ENCODE results near the gene CDC42BPB. TPM values are rescaled to one million over a fixed set of nuclear protein-coding genes. Genes with fewer than 3 reads are reported as not detected.

CDC42BPB gene
- total RNA-seq, 1 donor from 2014 or later, result 55.0 TPM

DNA sequence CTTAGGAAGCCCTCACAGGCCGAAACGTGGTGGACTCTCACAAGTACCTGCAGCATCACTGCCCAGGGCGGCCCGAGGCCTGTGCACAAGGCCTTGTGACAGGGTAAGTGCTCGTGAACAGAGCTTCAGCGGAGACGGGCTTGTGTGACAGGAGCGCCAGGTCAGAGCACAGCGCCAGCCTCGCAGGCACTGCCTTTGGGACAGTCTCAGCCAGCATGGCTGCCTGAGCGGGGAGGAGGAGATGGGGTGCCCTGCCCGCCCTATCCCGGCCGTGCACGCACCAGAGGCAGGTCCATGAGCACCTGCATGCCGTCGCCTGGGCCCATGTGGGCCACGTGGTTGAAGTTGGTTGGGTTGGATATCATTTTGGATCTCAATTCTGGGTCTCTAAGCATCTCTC is 118.0 kb downstream of the CDC42BPB start:
- no peak for DNase-seq (ENCODE audit: low read depth)
- Histone ChIP-seq H3K27me3 (ENCODE audit: control insufficient read depth, insufficient read depth, low read length) (no peaks in the 10 kb centered on the region), H3K4me3 (ENCODE audit: low read depth, low read length) (no peak overlapping the region), H3K36me3 (ENCODE audit: control insufficient read depth, insufficient read depth, low read length) (peaks cover 30% of the 10 kb centered on the region)
- TF ChIP-seq, protein P1, sequence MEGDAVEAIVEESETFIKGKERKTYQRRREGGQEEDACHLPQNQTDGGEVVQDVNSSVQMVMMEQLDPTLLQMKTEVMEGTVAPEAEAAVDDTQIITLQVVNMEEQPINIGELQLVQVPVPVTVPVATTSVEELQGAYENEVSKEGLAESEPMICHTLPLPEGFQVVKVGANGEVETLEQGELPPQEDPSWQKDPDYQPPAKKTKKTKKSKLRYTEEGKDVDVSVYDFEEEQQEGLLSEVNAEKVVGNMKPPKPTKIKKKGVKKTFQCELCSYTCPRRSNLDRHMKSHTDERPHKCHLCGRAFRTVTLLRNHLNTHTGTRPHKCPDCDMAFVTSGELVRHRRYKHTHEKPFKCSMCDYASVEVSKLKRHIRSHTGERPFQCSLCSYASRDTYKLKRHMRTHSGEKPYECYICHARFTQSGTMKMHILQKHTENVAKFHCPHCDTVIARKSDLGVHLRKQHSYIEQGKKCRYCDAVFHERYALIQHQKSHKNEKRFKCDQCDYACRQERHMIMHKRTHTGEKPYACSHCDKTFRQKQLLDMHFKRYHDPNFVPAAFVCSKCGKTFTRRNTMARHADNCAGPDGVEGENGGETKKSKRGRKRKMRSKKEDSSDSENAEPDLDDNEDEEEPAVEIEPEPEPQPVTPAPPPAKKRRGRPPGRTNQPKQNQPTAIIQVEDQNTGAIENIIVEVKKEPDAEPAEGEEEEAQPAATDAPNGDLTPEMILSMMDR (IDR thresholded peaks at IDR 0.05; ENCODE audit: insufficient read depth, low read length, severe bottlenecking), result no peak
- FAIRE-seq, result peak; percentile 7

DNA sequence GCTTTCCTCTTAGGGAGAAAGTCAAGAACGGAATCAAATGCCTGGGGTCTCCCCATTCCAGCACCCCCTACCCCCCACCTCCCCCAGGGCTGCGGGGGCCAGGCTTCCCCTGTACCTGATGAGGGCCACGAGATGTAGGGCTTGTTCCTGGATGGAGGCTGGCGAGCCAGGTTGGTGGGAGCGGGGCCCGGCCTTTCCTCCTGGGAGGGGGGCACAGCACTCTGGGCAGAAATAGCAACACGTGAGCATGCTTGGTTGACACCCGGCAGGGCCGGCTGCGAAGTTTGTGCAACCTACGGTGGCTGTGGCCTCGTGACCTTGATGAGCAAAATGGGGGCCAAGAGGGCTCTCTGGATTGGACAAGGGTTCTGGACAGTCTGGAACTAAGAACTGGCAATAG is 119.2 kb downstream of the CDC42BPB start:
- peaks cover 22% of the 10 kb centered on the region for H3K36me3 ChIP-seq (ENCODE audit: control insufficient read depth, insufficient read depth, low read length)
- no peaks in the 10 kb centered on the region for H3K27me3 ChIP-seq (ENCODE audit: control insufficient read depth, insufficient read depth, low read length)

DNA sequence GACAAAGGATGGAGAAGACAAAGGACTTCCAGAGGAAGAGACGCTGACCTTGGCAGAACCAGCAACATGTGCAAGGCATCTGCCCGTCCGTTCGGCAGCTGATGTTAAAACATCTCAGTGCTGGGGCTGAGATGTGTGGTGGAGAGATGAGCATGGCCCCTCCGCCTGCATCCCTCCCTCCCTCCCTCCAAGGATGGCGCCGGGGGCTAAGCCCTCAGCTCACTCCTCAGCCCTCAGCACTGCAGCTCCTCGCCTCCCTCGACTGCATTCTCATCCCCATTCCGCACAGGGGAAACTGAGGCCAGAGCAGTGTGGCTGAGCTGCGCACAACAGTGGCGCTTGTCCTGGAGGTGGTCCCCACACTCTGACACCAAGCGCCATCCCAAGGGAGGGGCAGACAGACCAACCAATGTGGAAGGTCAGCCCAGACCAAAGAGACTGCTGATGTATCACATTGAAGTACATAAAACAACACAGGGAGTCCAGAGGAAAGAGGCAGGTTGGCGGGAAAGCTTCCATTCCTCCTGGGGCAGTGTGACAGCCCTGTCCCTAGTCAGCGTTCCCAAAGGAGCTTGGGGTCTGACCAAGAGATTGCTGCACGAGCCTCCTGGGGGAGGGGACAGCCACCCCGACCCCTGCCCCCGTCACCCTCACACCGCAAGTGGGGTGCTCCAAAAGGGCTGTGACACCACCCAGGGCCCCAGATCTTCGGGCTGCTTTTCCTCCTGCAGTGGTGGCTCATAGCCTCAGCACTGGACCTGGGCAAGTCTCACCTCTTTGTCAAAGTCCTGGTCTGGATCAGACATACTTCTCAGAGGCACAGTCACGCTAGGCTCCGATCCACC is 119.8 kb downstream of the CDC42BPB start:
- TF ChIP-seq, protein P1 (IDR thresholded peaks at IDR 0.05; ENCODE audit: insufficient read depth, low read length, severe bottlenecking), result no peak
- Histone ChIP-seq H3K27me3 (ENCODE audit: control insufficient read depth, insufficient read depth, low read length) (no peaks in the 10 kb centered on the region), H3K36me3 (ENCODE audit: control insufficient read depth, insufficient read depth, low read length) (peaks cover 24% of the 10 kb centered on the region), H3K4me3 (ENCODE audit: low read depth, low read length) (no peak overlapping the region)
- FAIRE-seq, result no peak
- DNase-seq (ENCODE audit: low read depth), result no peak

More for the DNA sequence above, 119.2 kb downstream of the CDC42BPB start:
- FAIRE-seq, result no peak
- TF ChIP-seq, protein P1 (IDR thresholded peaks at IDR 0.05; ENCODE audit: insufficient read depth, low read length, severe bottlenecking), result no peak
- H3K4me3 ChIP-seq (ENCODE audit: low read depth, low read length), result no peak overlapping the region
- DNase-seq (ENCODE audit: low read depth), result no peak

DNA sequence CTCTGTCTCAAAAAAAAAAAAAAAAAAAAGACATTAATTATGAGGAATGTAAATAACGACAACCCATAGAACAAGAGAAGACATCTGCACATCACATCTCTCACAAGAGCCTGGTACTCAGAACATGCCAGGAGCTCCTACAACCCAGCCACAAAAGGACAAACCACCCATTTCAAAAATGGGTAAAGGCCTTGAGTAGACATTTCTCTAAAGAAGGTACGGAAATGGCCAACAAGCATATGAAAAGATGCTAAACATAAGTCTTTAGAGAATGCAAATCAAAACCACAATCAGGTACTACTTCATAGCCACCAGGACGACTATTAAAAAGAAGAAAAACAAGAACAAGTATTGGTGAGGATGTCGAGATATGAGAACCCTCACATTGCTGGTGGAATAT is 121.6 kb downstream of the CDC42BPB start:
- no peak overlapping the region for H3K4me3 ChIP-seq (ENCODE audit: low read depth, low read length)
- no peaks in the 10 kb centered on the region for H3K27me3 ChIP-seq (ENCODE audit: control insufficient read depth, insufficient read depth, low read length)
- FAIRE-seq (no peak), DNase-seq (ENCODE audit: low read depth) (no peak)
- H3K36me3 ChIP-seq (ENCODE audit: control insufficient read depth, insufficient read depth, low read length), result peaks cover 18% of the 10 kb centered on the region
- TF ChIP-seq, protein P1 (IDR thresholded peaks at IDR 0.05; ENCODE audit: insufficient read depth, low read length, severe bottlenecking), result no peak

DNA sequence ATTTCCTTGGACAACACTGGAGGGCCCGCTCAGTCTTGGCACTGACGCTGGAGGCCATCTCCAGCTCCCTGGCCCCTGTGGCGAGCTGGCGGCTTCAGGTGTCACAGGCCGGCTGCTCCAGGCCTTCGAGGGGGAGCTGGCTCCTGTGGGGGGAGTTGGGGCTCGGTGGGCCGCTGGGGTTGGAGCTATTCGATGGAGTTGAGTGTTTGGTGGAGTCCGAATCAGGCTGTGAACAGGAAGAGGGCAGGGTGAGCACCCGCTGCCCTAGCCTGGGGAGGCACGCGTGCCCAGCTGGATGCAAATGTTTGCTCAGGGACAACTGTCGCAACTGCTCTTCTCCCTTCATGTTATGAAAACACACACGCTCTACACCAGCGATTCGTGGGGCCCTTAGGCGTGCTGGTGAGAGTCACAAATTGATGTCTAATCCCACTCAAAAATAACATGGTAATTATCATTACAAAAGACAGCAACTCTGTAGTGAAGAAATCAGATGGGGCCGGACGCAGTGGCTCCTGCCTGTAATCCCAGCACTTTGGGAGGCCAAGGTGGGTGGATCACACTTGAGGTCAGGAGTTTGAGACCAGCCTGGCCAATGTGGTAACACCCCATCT is 123.6 kb downstream of the CDC42BPB start:
- Histone ChIP-seq H3K36me3 (ENCODE audit: control insufficient read depth, insufficient read depth, low read length) (peaks cover 11% of the 10 kb centered on the region), H3K4me3 (ENCODE audit: low read depth, low read length) (no peak overlapping the region), H3K27me3 (ENCODE audit: control insufficient read depth, insufficient read depth, low read length) (peaks cover 8% of the 10 kb centered on the region)
- no peak for FAIRE-seq
- no peak for DNase-seq (ENCODE audit: low read depth)
- TF ChIP-seq, protein P1 (IDR thresholded peaks at IDR 0.05; ENCODE audit: insufficient read depth, low read length, severe bottlenecking), result no peak

All from bronchial epithelial cell (primary cell).